ENCODE measurements around the gene BRCA2.
A peak's percentile ranks its signal among the peaks of the same experiment; 100 is the strongest.

DNA sequence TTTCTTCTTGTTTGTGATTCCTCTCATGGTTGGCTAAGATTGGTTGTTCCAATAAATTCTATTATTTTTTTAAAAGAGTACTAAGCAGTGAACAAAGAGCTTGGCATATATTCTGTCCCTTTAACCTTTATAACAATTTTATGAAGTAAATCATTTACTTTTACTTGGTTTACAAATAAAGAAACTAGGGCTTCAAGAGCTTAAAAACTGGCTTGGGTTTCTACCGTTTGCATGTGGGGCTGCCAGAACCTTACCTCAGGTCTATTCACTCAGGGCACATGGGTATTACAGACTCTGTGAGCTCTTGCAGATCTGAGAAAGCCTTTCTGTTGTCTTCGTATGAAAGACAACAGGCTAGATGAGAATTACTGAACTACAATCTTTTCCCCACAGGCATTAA, 99.3 kb downstream of the BRCA2 start:
- TF ChIP-seq CTCF (IDR thresholded peaks at IDR 0.05) (no peak), POLR2A (IDR thresholded peaks at IDR 0.05) (peak; percentile 20)

Data from right lobe of liver (tissue), 4 donors.